Left renal cortex interstitium (tissue), 4 donors: ENCODE results near the gene MAP1B. TPM values are rescaled to one million over a fixed set of nuclear protein-coding genes. Genes with fewer than 3 reads are reported as not detected.

Source experiments
- DNase-seq, 4 donors: peaks; one replicate each; pipeline ENCODE4 v3.0.0-alpha.2; 2013; ENCODE audit warnings: low read depth in 4 of 4, low spot score in 2 of 4, missing footprints in 1 of 4
- polyA plus RNA-seq, 4 donors: library from polyadenylated mRNA; unstranded; fragments of 120-200 nt; gene quantifications; one replicate each; pipeline ENCODE4 v1.2.1, GENCODE V29; 2013; ENCODE audit not compliant: insufficient read length in 4 of 4

Gene MAP1B
- polyA plus RNA-seq, 4 donors = 12.0 to 19.7 (median 12.7) TPM

GRCh38 chr5:72241346-72242003 lies 134.2 kb downstream of the MAP1B start:
- DNase-seq = no peak

GRCh38 chr5:72242796-72243475 lies 135.7 kb downstream of the MAP1B start:
- peak in 1 of 4 donors; percentile 31 for DNase-seq

DNA sequence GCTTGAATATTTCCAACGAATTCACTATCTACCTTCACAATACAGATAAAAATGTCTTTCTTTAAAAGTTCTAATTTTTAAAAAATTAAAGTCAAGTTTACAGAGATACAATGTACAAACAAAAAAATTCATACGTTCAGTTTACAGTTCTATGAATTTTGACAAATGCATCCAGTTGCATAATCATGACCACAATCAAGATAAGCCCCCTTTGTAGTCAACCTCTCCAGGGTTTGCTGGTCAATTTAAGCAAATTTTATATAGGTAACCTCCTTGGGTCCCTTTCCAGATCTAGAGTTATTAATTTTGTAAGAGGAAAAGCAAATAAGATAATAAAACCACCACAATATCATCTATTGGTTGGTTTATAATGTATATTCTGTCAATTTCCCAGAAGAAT lies 136.4 kb downstream of the MAP1B start:
- no peak for DNase-seq

- no peak for DNase-seq
Measured at GRCh38 chr5:72244862-72245371, 137.6 kb downstream of the MAP1B start.

DNA sequence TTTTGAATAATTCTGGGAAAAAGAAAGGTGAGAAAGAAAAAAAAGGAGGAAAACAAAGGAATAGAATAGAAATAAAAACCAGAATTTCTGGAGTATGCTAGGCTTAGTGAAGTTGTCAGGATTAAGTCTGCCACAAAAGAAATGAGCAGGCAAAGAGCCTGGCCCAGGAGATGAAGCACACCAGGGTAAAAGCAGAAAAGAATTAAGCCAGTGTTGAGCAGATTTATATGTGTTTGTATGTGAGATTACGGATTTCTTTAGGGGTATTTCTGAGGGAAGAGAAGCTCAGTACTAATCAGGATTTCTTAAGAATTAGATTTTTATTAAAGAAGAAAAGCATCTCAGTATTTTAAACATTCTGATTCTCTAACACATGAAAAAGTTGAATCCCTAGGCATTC lies 138.3 kb downstream of the MAP1B start:
- DNase-seq = no peak

DNA sequence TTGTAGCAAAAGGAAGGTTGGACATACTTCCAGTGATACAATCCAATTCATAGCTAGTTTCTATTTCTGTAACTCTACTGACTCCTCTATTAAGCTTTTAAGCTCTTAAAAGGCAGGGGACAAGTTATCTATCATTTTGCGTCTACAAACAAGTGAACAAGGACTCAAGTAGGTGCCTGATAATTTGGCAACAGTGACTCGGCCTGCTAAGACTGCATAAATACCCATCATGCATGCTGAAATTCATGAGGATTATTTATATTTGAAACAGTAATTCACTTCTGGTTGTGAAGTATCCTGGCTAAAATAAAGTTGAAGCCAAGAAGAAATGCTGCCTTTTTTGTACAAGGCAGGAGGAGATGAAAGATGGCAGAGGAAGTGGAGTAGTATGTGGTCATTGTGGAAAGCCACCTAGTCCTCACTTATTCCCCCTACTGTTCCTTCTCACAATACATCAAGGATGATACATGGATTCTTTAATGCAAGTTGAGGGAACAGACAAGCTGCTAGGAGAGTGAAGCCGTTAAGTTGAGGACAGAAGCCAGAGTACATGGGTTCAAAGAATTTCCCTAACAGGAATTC lies 138.8 kb downstream of the MAP1B start:
- no peak for DNase-seq

DNA sequence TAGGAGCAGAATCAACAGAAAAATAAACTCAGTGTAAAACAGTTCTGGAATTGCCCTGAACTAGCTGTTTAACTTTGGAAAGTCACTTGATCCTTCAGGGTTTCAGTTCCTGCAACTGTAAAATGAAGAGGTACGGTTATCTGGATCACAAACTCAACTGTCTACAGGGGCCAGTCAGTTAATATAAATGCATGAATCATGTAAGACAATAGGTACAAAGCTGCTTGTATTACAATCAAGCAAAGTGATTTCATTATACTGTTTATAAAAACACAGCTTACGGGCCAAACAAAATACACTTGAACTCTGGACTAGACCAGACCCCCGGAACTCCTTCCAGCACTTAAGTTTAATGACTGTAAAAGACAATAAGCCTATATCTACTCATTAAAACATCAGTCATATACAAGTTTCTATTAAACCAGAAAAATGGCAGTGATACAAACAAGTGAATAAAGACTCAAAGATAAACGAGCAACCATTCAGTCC lies 139.7 kb downstream of the MAP1B start:
- no peak for DNase-seq

DNA sequence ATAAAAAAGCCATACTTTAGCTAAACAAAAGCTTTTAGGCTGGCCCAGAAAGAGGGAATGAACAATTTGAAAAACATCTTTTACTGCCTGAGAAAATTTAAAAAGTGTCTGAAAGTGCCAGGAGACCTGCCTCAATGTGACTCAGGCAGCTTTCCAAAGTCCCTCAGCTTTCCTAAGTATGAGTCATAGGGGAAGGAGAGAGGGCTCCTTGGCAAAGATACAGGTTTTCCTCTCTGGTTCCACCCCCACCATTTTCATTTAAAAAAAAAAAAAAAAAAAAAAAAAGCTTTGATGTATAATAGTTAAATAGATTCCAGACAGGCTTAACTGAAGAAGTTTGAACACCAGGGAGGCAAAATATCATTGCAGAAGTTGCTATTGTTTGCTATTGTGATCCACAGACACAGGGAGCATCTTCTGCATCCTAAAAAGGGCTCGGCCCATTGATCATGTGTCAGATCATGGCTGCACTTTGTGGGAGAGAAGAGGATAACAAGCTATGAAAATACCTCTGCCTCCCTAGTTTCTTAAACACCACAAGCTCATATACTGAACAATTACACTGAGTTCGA lies 141.2 kb downstream of the MAP1B start:
- DNase-seq = no peak

DNA sequence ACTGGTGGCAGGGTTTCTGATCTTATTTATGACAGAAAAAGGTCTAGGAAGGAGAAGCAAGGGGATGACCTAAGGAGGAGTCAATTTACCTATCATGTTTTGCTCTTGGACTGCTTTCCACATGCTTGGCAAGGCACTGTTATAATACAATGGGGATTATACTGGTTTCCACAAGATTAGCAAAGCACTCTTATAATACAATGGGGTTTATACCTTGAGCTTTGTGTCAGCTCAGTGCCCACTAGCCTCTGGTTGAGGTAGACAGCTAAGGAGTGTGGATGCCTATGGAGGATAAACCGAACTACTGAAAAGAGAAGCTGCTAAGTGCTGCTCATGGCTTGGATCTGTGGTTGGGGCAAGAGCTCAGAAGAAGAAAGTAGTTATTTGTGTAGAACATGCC lies 144.1 kb downstream of the MAP1B start:
- DNase-seq = no peak

GRCh38 chr5:72252008-72252407 lies 144.7 kb downstream of the MAP1B start:
- DNase-seq = no peak

DNA sequence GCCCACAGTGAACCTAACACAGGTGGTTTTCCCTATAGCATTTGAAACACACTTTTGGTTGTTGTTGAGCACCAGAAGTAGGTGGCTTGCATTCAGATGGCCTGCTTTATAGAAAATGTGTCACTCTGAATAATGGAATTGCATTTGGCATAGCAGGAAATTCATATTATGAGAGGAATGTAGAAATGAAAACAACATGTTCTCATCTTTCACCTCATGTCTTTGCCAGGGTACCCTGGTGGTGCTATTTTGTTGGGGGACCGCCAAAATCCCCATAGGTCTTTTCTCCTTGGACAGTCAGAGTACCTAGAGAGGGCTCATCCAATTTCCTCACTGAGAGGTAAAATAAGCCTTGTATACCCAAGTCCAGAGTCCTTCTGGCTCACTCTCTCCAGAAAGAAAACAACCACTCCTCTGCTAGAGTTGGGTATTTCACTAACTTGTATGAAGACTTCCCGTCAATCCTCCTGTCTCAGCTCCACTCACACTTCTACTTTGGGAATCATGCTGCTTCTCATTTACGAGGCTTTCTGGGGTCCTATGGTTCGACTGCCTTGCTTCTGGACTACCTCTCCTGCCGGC lies 145.4 kb downstream of the MAP1B start:
- no peak for DNase-seq

DNA sequence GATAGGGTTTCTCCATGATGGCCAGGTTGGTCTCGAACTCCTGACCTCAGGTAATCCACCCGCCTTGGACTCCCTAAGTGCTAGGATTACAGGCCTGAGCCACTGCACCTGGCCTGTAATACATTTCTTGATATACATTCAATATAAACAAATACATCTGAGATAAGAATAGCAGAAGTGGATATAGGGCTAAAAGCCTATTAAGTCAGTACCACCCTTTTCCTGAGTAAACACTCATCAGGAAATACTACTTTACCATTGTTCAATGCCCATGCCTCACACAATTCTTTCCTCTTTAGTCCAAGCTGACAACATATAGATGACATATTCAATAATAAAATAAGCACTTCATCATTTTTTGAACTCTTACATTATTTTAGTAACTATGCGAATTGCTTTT lies 148.0 kb downstream of the MAP1B start:
- no peak for DNase-seq

DNA sequence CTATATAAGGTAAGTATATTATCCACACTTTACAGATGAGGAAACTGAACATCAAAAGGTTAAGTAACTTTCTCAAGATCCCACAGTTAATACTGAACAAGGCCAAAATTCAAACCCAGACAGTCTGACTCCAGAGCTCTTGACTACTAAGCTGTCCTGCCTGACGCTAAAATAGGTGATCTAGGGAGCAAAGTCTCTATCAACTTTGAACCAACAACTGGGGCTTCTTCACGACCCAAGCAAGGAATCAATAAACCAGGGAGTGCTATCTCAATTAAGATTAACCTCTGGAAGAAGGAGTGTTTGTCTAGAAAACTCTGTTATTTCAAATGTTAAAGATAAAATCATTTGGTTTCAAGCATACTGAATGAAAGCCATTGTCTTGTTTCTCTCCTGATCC lies 148.4 kb downstream of the MAP1B start:
- no peak for DNase-seq

DNA sequence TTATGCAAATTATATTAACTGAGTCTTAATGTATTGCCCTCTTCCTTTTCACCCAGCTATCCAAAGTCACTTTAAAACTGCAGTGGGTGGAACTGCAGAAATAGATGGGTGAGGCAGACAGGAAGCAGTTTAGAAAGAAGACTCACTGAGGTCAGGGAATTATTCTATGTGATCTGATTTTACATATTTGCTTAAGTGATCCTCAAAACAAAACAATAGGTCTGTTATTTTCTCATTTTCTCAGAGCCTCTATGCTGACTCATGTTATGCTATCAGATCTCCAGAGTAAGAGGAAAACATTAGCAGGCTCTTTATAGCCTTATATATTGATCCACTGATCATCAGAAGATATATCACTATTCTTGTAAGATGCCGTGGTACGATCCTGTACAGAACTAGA lies 149.3 kb downstream of the MAP1B start:
- DNase-seq = no peak

Other genes starting within 250 kb of the MAP1B start
- 10 to 100 TPM; 60.5 to 71.0 (median 64.9) TPM for gene MRPS27, start 212.8 kb downstream of the MAP1B start, polyA plus RNA-seq
- 10 to 100 TPM; 10.6 to 12.4 (median 11.0) TPM for gene PTCD2, start 212.9 kb downstream of the MAP1B start, polyA plus RNA-seq